ENCODE measurements around the gene NRXN3.

Gene NRXN3

GRCh38 chr14:78704965-78705364, 534.8 kb downstream of the NRXN3 start:
- Histone ChIP-seq H3K4me3 (no peak overlapping the region), H3K27ac (no peak overlapping the region), H3K9ac (no peak overlapping the region), H3K9me3 (no peaks in the 10 kb centered on the region), H4K20me1 (no peaks in the 10 kb centered on the region), H3K4me1 (no peaks in the 10 kb centered on the region), H3K27me3 (no peaks in the 10 kb centered on the region), H3K4me2 (no peak overlapping the region), H3K36me3 (no peaks in the 10 kb centered on the region)
- TF ChIP-seq Cebpa-rat (IDR thresholded peaks at IDR 0.05), result no peak

- no peak for TF ChIP-seq Cebpa-rat (IDR thresholded peaks at IDR 0.05)
- Histone ChIP-seq H4K20me1 (no peaks in the 10 kb centered on the region), H3K9me3 (no peaks in the 10 kb centered on the region), H3K4me1 (no peaks in the 10 kb centered on the region), H3K27ac (no peak overlapping the region), H3K36me3 (no peaks in the 10 kb centered on the region), H3K9ac (no peak overlapping the region), H3K4me3 (no peak overlapping the region), H3K4me2 (no peak overlapping the region), H3K27me3 (no peaks in the 10 kb centered on the region)
These were observed 535.8 kb downstream of the NRXN3 start for GRCh38 chr14:78705989-78706388.

- no peak overlapping the region for H3K4me2 ChIP-seq
These were observed 539.8 kb downstream of the NRXN3 start for GRCh38 chr14:78709795-78710557.

DNA sequence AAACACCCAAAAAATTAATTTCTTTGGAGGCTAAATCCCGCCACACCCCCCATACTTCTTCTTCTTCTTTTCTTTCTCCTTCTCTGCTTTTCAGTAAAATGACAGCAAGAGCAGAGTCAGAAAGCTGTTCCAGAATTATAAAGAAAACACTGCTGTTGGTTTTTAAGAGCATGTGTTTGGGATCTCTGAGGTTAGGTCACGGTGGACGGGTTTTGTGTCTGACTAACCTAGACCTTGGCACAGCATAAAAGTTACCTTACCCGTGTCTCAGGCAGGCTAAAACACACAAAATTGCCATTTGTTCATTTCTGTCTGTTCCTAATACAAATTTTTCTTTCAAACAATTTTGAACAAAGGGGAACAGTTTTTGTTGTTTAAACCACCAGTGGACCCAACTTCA, 540.8 kb downstream of the NRXN3 start:
- no peaks in the 10 kb centered on the region for H3K9me3 ChIP-seq
- H3K4me2 ChIP-seq, result no peak overlapping the region
- no peak overlapping the region for H3K9ac ChIP-seq
- H3K36me3 ChIP-seq, result no peaks in the 10 kb centered on the region
- no peak for TF ChIP-seq Cebpa-rat (IDR thresholded peaks at IDR 0.05)
- H3K27ac ChIP-seq, result no peak overlapping the region
- H3K27me3 ChIP-seq, result no peaks in the 10 kb centered on the region
- H3K4me3 ChIP-seq, result no peak overlapping the region
- no peaks in the 10 kb centered on the region for H3K4me1 ChIP-seq
- H4K20me1 ChIP-seq, result no peaks in the 10 kb centered on the region

More at GRCh38 chr14:78709795-78710557, 539.8 kb downstream of the NRXN3 start:
- no peak for TF ChIP-seq Cebpa-rat (IDR thresholded peaks at IDR 0.05)
- no peaks in the 10 kb centered on the region for H3K27me3 ChIP-seq
- no peak overlapping the region for H3K4me3 ChIP-seq
- H3K27ac ChIP-seq, result no peak overlapping the region
- H4K20me1 ChIP-seq, result no peaks in the 10 kb centered on the region
- H3K36me3 ChIP-seq, result no peaks in the 10 kb centered on the region
- H3K9ac ChIP-seq, result no peak overlapping the region
- H3K9me3 ChIP-seq, result no peaks in the 10 kb centered on the region
- no peaks in the 10 kb centered on the region for H3K4me1 ChIP-seq

DNA sequence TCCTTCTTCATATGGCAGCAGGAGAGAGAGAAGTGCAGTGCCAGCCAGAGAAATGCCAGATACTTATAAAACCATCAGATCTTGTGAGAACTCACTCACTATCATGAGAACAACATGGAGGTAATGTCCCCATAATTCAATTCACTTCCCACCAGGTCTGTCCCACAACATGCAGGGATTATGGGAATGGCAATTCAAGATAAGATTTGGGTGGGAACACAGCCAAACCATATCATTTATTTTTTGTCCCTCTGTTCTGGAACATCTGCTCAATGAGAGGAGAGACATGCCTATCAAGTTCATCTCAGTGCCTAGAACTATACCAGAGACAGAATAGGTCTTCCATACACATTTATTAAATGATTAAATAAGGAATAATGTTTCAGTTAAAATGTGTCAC, 543.5 kb downstream of the NRXN3 start:
- H3K36me3 ChIP-seq, result no peaks in the 10 kb centered on the region
- H3K4me1 ChIP-seq, result no peaks in the 10 kb centered on the region
- H3K27me3 ChIP-seq, result no peaks in the 10 kb centered on the region
- TF ChIP-seq Cebpa-rat (IDR thresholded peaks at IDR 0.05), result no peak
- H4K20me1 ChIP-seq, result no peaks in the 10 kb centered on the region
- no peak overlapping the region for H3K9ac ChIP-seq
- no peak overlapping the region for H3K27ac ChIP-seq
- H3K4me3 ChIP-seq, result no peak overlapping the region
- no peak overlapping the region for H3K4me2 ChIP-seq
- no peaks in the 10 kb centered on the region for H3K9me3 ChIP-seq

DNA sequence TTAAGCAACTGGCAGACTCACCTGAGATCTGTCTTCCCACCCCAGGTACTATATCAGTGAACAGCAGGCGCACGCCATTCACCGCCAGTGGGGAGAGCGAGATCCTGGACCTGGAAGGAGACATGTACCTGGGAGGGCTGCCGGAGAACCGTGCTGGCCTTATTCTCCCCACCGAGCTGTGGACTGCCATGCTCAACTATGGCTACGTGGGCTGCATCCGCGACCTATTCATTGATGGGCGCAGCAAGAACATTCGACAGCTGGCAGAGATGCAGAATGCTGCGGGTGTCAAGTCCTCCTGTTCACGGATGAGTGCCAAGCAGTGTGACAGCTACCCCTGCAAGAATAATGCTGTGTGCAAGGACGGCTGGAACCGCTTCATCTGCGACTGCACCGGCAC, 544.5 kb downstream of the NRXN3 start:
- Histone ChIP-seq H3K9me3 (no peaks in the 10 kb centered on the region), H3K4me3 (no peak overlapping the region), H3K4me2 (no peak overlapping the region), H3K27ac (no peak overlapping the region), H3K4me1 (no peaks in the 10 kb centered on the region), H4K20me1 (no peaks in the 10 kb centered on the region), H3K9ac (no peak overlapping the region), H3K27me3 (no peaks in the 10 kb centered on the region), H3K36me3 (no peaks in the 10 kb centered on the region)
- no peak for TF ChIP-seq Cebpa-rat (IDR thresholded peaks at IDR 0.05)

GRCh38 chr14:78721756-78722480, 551.7 kb downstream of the NRXN3 start:
- Histone ChIP-seq H3K9me3 (no peaks in the 10 kb centered on the region), H3K4me2 (no peak overlapping the region), H3K9ac (no peak overlapping the region), H3K27ac (no peak overlapping the region), H4K20me1 (no peaks in the 10 kb centered on the region), H3K4me3 (no peak overlapping the region), H3K27me3 (no peaks in the 10 kb centered on the region), H3K36me3 (no peaks in the 10 kb centered on the region), H3K4me1 (no peaks in the 10 kb centered on the region)
- TF ChIP-seq Cebpa-rat (IDR thresholded peaks at IDR 0.05), result no peak

DNA sequence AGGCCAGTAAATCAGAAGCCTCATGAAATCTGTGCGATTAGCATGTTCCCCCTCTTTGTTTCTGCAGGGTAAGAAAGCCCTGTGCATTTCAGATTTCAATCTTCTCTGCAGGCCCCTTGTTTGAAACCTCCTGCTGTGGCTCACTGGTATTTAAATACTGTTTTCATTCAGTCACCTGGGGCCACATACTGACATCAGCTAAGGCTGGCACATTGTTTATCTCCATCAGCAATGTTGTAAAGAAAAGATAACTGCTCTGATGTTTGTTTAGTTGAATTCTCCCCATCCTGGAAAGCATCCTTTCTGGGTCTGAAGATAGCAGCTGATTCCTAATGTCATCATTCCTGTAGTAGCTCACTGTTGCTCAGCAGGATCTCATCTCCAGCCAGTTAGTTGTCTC, 554.9 kb downstream of the NRXN3 start:
- H3K36me3 ChIP-seq, result no peaks in the 10 kb centered on the region
- no peak overlapping the region for H3K4me3 ChIP-seq
- no peak overlapping the region for H3K27ac ChIP-seq
- TF ChIP-seq Cebpa-rat (IDR thresholded peaks at IDR 0.05), result no peak
- no peaks in the 10 kb centered on the region for H3K4me1 ChIP-seq
- no peaks in the 10 kb centered on the region for H3K9me3 ChIP-seq
- H3K9ac ChIP-seq, result no peak overlapping the region
- no peaks in the 10 kb centered on the region for H3K27me3 ChIP-seq
- no peaks in the 10 kb centered on the region for H4K20me1 ChIP-seq
- no peak overlapping the region for H3K4me2 ChIP-seq

DNA sequence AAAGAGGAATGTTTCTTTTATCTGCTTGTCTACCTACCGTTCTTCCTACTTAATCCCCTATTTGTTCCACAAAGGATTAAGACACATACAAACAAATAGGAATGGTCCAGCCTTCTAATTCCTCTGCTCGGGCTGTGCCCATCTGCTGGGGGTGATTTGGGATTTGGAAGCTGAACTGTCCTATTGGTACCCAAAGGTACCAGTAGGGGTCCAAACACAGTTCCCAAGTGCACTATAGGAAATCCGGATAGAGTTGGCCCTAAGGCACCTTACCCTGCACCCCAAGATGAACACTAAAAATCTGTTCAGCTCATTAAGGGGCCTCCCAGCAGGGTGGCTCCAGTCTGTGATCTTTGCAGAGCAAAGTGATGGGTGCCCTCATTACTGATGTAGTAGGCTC, 566.9 kb downstream of the NRXN3 start:
- Histone ChIP-seq H4K20me1 (no peaks in the 10 kb centered on the region), H3K9me3 (no peaks in the 10 kb centered on the region), H3K27ac (no peak overlapping the region), H3K27me3 (no peaks in the 10 kb centered on the region), H3K36me3 (no peaks in the 10 kb centered on the region), H3K4me3 (no peak overlapping the region), H3K9ac (no peak overlapping the region), H3K4me1 (no peaks in the 10 kb centered on the region), H3K4me2 (no peak overlapping the region)
- no peak for TF ChIP-seq Cebpa-rat (IDR thresholded peaks at IDR 0.05)

DNA sequence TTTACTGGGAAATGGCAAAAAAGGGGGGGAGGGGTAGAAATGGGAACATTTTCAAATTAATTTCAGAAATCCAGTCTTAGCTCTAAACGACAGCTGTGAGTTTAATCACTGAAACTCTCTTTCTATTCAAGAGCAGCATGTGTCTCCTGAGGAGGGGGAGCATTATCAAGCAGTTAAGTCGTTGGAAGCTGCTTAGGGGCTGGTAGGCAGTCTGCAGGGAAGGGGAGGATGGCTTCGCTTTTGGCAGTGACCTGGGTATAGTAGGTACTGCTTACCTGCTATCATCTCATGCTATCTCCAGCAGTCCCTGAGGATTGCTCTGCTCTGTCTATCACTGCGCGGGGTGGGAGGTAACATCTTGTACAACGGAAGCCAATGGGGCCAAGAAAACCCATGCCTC, 567.4 kb downstream of the NRXN3 start:
- Histone ChIP-seq H3K4me1 (no peaks in the 10 kb centered on the region), H3K4me3 (no peak overlapping the region)

More for the DNA sequence above, 567.4 kb downstream of the NRXN3 start:
- Histone ChIP-seq H3K9me3 (no peaks in the 10 kb centered on the region), H3K27ac (no peak overlapping the region), H3K9ac (no peak overlapping the region), H3K36me3 (no peaks in the 10 kb centered on the region), H3K4me2 (no peak overlapping the region), H4K20me1 (no peaks in the 10 kb centered on the region), H3K27me3 (no peaks in the 10 kb centered on the region)
- TF ChIP-seq Cebpa-rat (IDR thresholded peaks at IDR 0.05), result no peak

Data from BLaER1 (cell line).